Measurements from ENCODE around the gene PRDM15. TPM values are rescaled to one million over a fixed set of nuclear protein-coding genes. Genes with fewer than 3 reads are reported as not detected.

The PRDM15 gene
- total RNA-seq, 1 experiment from 2014 or later, result 16.7 TPM

- POLR2A ChIA-PET (ENCODE audit: low non-redundant PET), result no interaction called here
These were observed 95.5 kb downstream of the PRDM15 start for GRCh38 chr21:41783476-41784180.

GRCh38 chr21:41781050-41781410, 98.1 kb downstream of the PRDM15 start:
- Histone ChIP-seq H3K27ac (ENCODE audit: low read depth, low read length, poor library complexity, severe bottlenecking) (peak overlapping the region; percentile 79), H3K9me3 (ENCODE audit: low read depth, low read length, poor library complexity, severe bottlenecking) (no peaks in the 10 kb centered on the region), H3K4me1 (ENCODE audit: insufficient read depth, low read length, poor library complexity, severe bottlenecking) (peaks cover 48% of the 10 kb centered on the region), H3K27me3 (replicated peaks; ENCODE audit: insufficient read depth, low read depth, low read length, poor library complexity) (no peaks in the 10 kb centered on the region), H3K36me3 (ENCODE audit: insufficient read depth, low read length, poor library complexity, severe bottlenecking) (no peaks in the 10 kb centered on the region), H3K4me3 (ENCODE audit: low read depth, low read length, poor library complexity, severe bottlenecking) (no peak overlapping the region)
- DNase-seq (ENCODE audit: low spot score), result peak; percentile 83
- ChIA-PET CTCF (interaction anchor here (0.7 kb wide), 1 partner anchor 50 kb away, joined by 3 read pairs; no protein-coding TSS in a partner anchor), POLR2A (ENCODE audit: low non-redundant PET) (interaction anchor here (0.6 kb wide), 1 partner anchor 383 kb away, joined by 3 read pairs; no protein-coding TSS in a partner anchor)
- no peak for TF ChIP-seq EZH2 (IDR thresholded peaks at IDR 0.05; ENCODE audit: borderline replicate concordance, low read depth, low read length, poor library complexity, severe bottlenecking)
- intact Hi-C loops (cut with micrococcal nuclease; ENCODE audit: unreplicated experiment), result no loop called here
- BruUV-seq (replicated peaks), result no TSS peak

More at GRCh38 chr21:41783476-41784180, 95.5 kb downstream of the PRDM15 start:
- Histone ChIP-seq H3K36me3 (ENCODE audit: insufficient read depth, low read length, poor library complexity, severe bottlenecking) (no peaks in the 10 kb centered on the region), H3K9me3 (ENCODE audit: low read depth, low read length, poor library complexity, severe bottlenecking) (no peaks in the 10 kb centered on the region), H3K4me3 (ENCODE audit: low read depth, low read length, poor library complexity, severe bottlenecking) (no peak overlapping the region), H3K27ac (ENCODE audit: low read depth, low read length, poor library complexity, severe bottlenecking) (peak overlapping the region; percentile 47), H3K27me3 (replicated peaks; ENCODE audit: insufficient read depth, low read depth, low read length, poor library complexity) (no peaks in the 10 kb centered on the region), H3K4me1 (ENCODE audit: insufficient read depth, low read length, poor library complexity, severe bottlenecking) (peaks cover 39% of the 10 kb centered on the region)
- no TSS peak for BruUV-seq (replicated peaks)
- TF ChIP-seq CTCF (conservative IDR thresholded peaks at IDR 0.05; ENCODE audit: low read depth, low read length), result no peak
- TF ChIP-seq EZH2 (IDR thresholded peaks at IDR 0.05; ENCODE audit: borderline replicate concordance, low read depth, low read length, poor library complexity, severe bottlenecking), result no peak
- intact Hi-C loops (cut with micrococcal nuclease; ENCODE audit: unreplicated experiment), result no loop called here
- CTCF ChIA-PET, result no interaction called here
- DNase-seq (ENCODE audit: low spot score), result peak; percentile 81

GRCh38 chr21:41780337-41781049, 98.7 kb downstream of the PRDM15 start:
- TSS peak; percentile 83 for BruUV-seq (replicated peaks)
- no peak overlapping the region for H3K4me3 ChIP-seq (ENCODE audit: low read depth, low read length, poor library complexity, severe bottlenecking)
- peaks cover 48% of the 10 kb centered on the region for H3K4me1 ChIP-seq (ENCODE audit: insufficient read depth, low read length, poor library complexity, severe bottlenecking)
- no peaks in the 10 kb centered on the region for H3K9me3 ChIP-seq (ENCODE audit: low read depth, low read length, poor library complexity, severe bottlenecking)
- peak overlapping the region; percentile 81 for H3K27ac ChIP-seq (ENCODE audit: low read depth, low read length, poor library complexity, severe bottlenecking)
- intact Hi-C loops (cut with micrococcal nuclease; ENCODE audit: unreplicated experiment), result no loop called here
- H3K27me3 ChIP-seq (replicated peaks; ENCODE audit: insufficient read depth, low read depth, low read length, poor library complexity), result no peaks in the 10 kb centered on the region
- TF ChIP-seq EZH2 (IDR thresholded peaks at IDR 0.05; ENCODE audit: borderline replicate concordance, low read depth, low read length, poor library complexity, severe bottlenecking) (no peak), CTCF (conservative IDR thresholded peaks at IDR 0.05; ENCODE audit: low read depth, low read length) (no peak)
- peak; percentile 46 for DNase-seq (ENCODE audit: low spot score)
- ChIA-PET CTCF (interaction anchor here (0.7 kb wide), 1 partner anchor 50 kb away, joined by 3 read pairs; no protein-coding TSS in a partner anchor), POLR2A (ENCODE audit: low non-redundant PET) (interaction anchor here (0.6 kb wide), 1 partner anchor 384 kb away, joined by 3 read pairs; no protein-coding TSS in a partner anchor)
- no peaks in the 10 kb centered on the region for H3K36me3 ChIP-seq (ENCODE audit: insufficient read depth, low read length, poor library complexity, severe bottlenecking)

Measured in A673 (cell line).